ENCODE data around the gene HOXC12.

The HOXC12 gene, protein sequence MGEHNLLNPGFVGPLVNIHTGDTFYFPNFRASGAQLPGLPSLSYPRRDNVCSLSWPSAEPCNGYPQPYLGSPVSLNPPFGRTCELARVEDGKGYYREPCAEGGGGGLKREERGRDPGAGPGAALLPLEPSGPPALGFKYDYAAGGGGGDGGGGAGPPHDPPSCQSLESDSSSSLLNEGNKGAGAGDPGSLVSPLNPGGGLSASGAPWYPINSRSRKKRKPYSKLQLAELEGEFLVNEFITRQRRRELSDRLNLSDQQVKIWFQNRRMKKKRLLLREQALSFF

DNA sequence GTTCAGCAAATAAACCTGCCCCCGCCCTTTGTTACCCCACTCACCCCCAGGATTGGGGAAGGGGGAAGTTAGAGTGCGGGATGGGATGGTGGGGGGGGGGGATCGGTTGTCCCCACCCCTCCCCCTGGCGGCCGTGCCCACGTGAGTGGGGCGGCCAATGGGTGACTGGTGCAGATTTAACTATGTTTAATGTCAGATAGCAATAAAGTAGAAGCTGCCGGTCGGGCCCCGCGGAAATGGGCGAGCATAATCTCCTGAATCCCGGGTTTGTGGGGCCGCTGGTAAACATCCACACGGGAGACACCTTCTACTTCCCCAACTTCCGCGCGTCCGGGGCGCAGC lies at the start of gene HOXC12:
TSS of gene HOXC12 (plus strand) at position 210 of the 342 bp plus-strand sequence. CDS start at position 237, 27 bp downstream.
- DNase-seq (ENCODE audit: low read depth in 1 of 2, low spot score in 1 of 2), result no peak

DNA sequence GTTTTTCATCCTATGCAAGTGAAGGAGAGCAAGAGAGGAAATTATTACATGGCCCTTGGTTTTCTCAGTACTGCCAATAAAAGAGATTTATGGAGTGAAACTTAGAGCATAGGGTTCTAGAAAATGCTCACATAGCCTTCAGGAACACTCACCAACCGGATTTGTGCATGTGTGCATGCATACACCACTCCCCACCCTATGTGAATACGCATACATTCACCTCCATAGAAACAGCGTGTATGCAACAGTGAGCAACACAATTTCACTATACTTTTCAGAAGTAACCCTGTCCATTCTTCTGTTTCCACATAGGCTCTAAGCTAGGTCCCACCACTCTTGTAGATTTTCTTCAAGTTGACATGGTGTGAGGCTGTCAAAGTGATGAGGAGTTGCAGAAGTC lies 47.6 kb upstream of the HOXC12 start:
- DNase-seq (ENCODE audit: low read depth in 1 of 2, low spot score in 1 of 2), result no peak

DNA sequence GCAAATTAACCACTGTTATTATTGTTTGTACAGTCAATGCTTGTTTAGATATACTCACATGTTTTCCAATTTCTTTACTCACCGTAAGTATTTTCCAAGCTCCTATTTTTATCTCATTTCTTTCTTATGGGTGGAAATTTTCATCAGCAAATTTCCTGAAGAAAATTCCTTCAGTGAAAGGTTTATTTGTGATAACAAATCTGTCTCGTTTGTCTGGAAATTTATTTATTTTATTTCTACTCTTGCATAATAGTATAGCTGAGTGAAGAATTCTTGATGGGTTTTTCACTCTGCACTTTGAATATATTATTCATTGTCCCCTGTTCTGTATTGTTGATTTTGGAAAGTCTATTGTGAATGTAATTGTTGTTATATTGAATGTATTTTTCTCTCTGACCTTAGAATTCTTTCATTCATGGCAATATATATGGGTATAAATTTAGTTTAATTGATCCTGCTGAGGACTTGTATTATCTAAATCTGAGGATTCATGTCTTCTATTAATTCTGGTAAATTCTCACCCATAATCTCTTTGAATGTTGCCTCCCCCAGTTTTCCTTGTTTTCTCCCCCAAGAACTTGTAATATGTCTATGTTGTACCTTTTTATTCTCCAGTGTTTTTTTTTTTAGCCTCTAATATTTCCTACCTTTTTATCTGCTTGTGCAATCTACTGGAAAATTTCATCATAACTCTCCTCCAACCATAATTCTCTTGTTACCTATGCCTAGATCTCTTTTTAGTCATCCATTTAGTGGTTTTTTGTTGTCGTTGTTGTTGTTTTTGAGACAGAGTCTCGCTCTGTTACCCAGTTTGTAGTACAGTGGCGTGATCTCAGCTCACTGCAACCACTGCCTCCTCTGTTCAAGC lies 37.7 kb upstream of the HOXC12 start:
- no peak for DNase-seq (ENCODE audit: low read depth in 1 of 2, low spot score in 1 of 2)

DNA sequence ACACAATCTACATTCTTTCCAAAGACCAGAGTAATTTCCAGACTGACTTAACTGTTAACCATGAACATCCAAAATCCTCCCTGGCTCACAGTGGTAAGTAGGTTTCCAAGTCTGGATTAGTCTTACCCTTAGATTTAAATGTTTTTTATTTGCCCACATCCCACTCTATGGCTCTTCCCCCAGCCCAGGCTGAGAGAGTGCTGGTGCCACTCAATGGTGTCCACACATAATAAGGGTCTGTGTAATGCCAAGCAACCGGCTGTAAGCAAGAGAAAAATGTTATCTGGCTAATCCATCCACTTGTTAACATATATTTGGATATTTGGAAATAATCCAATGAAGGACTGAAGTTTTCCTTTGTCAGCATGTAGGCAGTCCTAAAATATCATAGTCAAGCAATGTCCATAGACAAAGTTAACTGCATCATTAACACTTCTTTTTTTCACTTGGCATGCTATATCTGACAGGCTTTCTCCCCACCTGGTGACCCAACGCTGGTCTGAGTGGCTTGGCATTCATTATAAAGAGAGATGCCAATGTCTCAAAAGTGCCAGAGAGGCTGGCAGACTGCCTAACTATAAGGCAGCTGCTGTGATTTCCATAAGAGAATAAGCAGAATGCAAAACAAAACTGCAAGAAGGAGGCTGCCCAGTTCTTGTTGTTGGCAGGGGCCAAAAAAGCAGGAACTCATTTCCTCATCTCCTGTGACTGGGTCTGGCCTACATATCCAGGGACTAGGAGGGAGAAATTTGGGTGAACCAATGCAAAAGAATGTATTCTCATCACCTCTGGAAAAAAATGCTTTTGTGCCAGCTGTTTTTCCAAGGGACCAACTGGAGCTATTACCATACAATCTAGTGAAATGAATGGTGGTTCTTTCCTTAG lies 29.9 kb upstream of the HOXC12 start:
- DNase-seq (ENCODE audit: low read depth in 1 of 2, low spot score in 1 of 2), result no peak

DNA sequence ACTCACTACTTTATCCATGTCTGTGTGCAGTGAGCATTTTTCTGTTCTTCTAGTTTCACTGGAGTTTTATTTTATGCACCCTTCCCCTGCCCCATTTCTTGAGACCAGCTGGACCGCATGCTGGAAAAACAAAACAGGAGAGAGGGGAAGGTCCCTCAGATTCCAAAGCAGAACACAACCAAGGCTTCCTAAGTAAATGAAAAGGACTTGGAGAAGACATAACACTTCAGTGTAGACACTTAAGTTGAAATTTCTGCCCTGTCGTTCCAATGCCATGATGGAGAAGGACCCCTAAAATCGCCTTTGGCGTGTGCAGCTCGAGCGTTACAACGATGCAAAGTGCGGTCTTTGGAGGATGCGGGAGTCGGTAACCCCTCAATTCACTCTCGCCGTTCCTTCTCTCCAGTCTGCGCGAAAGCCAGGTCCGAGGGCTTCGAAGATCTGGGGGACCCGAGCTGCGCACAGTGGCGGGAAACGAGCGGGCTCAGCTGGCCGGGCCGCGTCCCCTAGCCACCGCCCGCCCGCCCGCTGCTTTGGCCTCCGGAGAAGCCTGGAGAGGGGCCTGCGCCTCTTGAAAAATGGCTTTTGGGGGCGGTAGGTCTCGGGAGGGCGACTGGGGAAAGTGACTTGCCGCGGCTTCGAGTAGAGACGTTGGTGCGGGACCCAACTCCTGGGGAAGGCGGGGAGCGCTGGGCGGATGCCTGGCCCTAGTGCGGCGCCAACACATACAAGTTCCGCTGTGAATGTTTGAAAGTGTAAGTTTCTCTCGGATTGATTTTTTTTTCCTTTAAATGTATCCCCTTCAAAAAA lies 27.3 kb upstream of the HOXC12 start:
- DNase-seq (ENCODE audit: low read depth in 1 of 2, low spot score in 1 of 2), result no peak

DNA sequence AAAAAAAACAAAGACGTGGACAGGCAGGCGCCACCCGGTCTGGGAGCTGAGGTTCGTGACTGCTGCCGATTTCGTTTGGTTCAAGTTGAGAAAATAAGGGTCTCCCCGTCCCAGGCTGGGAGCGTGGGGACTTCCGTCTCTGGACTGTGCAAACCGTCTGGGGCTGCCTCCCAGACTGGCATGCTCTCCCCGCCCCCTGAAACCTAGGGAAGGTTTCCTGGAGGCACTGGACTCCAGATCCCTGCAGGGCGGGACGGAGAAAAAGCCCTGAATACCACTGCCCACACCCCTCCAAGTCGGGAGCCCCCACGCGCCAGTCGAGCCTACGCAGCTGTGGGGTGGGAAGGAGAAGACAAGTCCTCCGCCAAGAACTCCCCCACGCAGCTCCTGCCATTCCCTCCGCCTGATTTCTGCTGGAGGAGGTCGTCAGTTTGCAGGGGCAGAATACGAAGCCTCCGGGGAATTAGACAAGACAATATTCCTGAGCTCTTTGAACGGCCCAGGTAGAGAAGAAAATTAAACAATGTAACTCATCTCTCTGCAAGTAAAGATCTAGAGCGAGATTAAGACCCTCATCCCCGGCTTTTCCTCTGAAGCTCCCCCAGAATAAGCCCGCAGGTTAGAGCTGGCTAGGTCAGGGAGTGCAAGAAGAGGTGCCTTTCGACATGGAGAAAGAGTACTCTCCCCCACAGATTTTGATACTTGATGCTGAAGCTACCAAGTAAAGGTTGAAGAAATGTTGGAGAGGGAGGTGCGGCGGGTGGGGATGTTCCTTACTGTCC lies 26.5 kb upstream of the HOXC12 start:
- no peak for DNase-seq (ENCODE audit: low read depth in 1 of 2, low spot score in 1 of 2)

DNA sequence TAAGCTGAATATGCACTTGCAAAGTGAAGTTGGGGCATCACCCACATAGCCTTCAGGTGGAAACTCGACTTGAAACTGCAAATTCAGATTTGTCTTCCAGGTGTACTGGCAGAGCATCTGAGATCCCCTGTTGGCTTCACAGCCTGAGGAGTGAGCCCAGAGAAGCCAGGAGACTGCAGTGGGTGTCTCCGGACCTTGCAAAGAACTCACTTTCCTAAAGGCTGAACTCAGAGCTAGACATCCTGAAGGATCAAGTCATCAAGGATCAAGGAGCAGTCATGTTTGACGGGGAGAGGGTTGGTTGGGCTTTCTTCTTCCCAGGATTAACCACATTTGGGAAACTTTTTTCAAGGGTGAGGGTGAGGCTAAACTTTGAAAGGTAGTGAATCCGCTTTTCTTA lies 25.2 kb upstream of the HOXC12 start:
- no peak for DNase-seq (ENCODE audit: low read depth in 1 of 2, low spot score in 1 of 2)

DNA sequence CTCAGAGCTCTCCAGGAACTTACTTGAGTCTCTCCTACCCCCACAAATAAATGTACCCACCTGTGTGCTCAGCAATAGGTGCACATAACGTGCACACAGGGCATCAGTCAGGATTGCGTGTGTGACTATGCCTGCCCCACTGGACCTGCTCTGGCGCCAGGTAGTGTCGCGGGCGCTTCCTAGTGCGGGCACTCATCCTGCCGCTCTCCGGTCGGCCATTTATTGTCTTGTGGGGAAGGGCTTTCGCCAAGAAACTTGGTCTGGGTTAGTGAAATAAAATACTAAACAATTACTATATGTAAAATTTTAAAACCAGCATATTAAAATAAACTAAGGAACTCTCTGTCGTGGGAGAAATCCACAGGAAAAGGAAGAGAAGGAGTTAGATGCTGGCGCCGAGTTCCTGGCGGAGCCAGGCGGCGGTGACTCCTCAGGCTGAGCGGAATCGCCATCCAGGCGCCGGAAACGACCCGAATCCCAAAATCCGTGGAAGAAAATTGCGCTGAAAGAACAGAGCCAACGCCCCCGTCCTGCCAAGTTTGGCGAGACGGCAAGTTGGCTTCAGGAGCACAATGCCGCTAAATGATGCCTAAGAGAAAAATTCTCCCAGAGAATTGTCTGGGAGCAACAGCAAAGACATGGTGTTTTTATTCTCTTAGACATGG lies 24.0 kb upstream of the HOXC12 start:
- DNase-seq (ENCODE audit: low read depth in 1 of 2, low spot score in 1 of 2), result no peak

DNA sequence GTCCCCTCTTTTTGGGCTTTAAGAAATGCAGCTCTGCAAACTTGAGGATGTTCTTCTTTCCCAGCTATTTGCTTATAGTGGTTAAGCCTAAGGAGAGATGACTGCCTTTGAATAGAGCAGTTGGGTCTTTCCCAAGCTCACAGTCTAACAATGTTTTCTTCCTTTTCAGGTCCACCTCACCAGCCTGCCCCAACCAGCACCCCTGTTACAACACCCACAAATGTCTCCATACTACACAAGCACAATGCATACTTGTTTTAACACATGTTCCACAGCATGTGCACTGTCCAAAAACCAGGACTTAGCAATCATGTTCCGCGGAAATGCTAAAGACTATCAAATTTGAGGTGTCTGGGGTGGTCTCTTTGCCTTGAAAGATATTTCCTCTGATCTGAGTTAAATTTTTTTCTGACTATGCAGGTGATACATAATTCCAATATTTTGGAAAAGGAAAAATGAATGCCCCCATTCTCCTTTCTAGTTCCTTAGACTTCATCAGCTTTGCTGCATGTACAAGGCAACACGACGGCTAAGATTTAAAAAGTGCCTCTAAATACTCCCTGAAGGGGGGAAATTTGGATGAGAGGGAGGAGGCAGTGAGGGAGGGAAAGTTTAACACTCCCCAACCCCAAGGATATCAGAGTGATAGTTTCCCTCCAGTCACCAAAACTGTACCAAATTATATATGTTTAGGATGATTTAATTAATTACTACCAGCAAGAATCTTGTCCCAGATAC lies 22.7 kb upstream of the HOXC12 start:
- DNase-seq (ENCODE audit: low read depth in 1 of 2, low spot score in 1 of 2), result no peak

DNA sequence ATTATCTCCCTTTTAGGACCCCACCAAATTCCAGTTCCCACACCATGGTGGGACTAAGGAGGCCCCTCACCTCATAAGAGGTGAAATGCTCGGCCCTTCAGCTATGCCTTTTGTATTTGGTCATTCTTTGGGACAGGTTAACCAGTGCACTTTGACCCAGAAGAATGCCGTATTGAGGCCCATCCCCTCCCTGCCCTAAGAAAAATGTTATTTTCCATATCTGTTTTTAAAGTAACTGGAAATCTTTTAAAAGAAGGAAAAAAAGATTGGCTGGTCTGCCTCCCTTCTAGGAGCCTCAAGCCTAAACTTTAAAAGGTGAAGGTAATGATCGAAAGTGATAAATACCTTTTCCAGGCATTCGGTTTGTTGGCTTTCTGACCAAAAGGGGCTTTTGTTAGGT lies 21.8 kb upstream of the HOXC12 start:
- DNase-seq (ENCODE audit: low read depth in 1 of 2, low spot score in 1 of 2), result no peak

DNA sequence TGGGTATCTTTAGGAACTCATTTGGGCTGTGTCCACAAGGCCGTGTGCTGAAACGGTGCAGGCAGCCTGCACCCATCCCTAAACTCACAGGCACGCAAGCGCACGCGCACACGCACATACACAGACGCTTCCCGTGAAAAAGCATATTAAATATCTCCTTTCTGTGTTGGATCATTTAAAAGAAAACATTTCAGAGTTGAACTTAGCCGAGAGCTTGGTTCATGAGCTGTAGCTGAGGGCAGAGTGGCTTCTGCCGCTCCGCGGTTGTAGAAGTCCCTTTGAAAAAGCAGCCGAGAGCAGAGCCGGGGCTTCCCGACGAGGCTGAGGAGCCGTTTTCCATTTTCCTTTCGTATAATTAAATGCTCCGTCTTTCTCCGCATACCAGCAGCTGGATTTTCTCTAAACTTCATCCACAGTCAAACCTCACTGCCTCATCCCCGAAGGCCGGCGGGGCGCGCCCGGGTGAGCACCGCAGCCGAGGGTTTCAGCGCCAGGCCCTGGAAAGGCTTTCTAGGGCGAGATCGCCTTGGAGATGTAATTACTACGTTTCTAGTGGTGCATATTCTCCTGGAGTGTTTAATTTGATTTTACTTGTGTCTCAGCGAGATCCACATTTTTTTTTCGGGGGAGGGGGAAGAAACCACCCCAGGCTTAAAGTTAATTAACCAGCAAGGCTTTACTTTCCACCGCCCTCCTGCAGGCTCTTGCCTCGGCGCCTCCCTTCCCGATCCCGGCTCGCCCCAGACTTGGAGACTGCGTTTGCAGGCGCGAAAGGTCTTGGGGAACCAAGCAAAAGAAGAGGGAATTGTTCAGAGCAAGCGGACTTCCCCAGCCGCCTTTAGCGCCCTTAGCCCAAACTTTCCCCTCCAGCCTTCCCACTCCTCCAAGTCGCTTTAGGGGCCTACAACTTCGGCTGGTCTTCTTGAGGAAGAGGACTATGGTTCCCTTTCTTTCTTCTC lies 19.0 kb upstream of the HOXC12 start:
- no peak for DNase-seq (ENCODE audit: low read depth in 1 of 2, low spot score in 1 of 2)

DNA sequence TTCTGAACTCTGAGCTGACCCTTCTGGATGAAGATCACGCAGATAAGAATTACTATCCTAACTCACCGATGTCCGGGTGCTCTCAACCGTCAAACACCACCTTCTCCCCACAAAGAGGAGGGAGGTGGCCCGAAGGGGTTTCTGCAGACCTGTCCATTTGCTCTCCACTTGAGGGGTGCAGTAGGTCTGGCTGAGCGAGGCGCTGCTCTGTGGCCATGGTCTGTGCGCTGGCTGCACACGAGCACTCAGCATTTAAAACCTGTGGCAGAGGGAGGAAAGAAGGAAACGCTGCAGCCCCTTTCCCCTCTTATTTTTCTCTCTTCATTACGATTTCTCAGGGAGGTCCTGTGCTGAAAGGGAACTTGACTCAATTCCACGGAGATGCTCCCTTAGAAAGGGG lies 17.6 kb upstream of the HOXC12 start:
- no peak for DNase-seq (ENCODE audit: low read depth in 1 of 2, low spot score in 1 of 2)

DNA sequence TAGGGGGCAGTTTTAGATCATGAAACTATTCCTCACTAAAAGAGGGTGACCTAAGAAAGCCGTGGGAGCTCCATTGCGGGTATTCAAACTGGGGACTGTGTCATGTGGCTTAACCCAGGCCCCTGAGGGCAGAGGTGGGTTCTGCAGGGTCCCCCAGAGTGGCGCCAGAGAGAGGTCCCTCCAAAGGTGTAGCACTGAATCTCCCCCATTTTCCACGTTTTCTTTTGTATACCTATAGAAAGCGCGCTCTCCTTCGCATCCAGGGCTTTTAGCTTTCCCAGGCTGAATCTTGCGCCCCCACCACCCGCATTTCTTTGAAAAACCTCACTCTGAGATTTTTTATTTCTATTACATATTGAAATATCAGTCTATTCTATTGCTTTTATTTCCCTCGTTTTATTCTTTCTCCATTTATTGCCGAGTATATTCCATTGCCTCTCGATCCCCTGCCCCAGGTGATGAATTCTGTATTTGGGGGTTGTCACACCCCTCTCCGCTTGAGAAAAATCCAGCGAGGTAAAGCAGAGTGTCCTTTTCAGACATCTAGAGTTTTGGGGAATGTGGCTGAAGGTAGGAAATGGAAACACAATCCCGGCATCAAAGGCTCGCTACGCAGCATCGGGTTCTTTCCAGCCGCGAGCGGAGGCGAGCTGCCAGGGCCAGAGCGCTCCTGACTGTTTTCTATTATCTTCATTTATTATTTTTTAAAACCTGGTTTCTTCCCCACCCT lies 16.9 kb upstream of the HOXC12 start:
- DNase-seq (ENCODE audit: low read depth in 1 of 2, low spot score in 1 of 2), result no peak

DNA sequence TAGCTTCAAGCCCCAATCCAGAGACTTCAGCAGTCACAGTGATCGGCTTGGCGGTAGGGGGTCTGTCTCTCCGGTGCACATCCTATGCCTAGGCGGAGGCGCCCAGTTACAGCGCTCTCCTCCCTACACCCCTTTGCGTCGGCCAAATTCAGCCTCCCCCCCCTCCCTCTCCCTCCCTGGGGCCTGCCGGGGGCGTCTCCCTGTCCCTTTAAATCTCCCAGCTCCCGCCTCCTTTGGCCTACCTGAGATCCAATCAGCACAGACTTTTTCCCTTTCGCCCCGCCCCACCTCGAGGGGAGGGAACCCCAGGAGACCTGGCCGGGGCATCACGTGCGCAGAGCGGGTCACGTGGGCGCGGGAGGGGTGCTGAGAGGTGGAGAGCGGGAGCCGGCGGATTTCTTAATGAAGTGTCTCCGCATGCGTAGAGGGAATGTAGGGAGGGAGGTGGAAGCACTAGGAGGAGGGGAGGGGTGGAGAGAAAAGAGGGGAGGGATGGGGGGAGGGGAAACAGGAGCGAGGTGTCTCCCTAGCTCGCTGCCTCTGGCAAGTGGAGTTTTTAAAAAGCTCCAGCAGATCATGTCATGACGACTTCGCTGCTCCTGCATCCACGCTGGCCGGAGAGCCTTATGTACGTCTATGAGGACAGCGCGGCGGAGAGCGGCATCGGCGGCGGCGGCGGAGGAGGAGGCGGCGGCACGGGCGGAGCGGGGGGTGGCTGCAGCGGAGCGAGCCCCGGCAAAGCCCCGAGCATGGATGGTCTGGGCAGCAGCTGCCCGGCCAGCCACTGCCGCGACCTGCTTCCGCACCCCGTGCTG lies 16.2 kb upstream of the HOXC12 start, which contains the start of gene HOXC13:
TSS of gene HOXC13 (plus strand) at position 506 of the 815 bp plus-strand sequence. CDS start at position 582, 76 bp downstream.
- DNase-seq (ENCODE audit: low read depth in 1 of 2, low spot score in 1 of 2), result peak in 1 of 2 donors; percentile 28

DNA sequence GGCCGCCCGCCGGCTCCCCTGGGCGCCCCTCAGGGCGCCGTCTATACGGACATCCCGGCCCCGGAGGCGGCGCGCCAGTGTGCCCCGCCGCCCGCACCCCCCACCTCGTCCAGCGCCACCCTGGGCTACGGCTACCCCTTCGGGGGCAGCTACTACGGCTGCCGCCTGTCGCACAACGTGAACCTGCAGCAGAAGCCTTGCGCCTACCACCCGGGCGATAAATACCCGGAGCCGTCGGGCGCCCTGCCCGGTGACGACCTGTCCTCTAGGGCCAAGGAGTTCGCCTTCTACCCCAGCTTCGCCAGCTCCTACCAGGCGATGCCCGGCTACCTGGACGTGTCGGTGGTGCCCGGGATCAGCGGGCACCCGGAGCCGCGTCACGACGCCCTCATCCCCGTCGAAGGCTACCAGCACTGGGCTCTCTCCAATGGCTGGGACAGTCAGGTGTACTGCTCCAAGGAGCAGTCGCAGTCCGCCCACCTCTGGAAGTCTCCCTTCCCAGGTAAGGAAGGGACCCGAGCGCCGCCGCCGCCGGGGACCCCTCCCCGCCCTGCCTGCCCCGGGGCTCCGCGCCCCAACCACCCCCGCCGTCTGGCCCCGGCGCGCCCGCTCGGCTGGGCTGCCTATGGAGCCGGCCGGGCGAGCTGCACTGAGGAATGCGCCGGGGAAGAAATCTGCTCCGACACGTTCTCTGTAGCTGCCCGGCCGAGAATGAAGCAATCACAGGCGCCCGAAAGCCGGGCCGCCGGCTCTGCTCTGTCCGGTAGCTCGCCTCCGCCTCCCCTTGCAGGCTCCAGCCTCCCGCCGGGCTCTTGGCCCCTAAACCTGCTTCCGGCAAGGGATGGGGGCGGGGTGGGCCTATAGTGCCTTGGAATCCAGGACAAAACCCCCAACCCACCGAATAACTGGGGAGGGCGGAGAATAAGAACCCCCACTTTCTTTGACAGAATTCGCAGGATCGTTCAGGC lies 15.3 kb upstream of the HOXC12 start:
- DNase-seq (ENCODE audit: low read depth in 1 of 2, low spot score in 1 of 2), result no peak
